Endothelial cell of umbilical vein (primary cell): Measurements from ENCODE around the gene GALR2. TPM values are rescaled to one million over a fixed set of nuclear protein-coding genes. Genes with fewer than 3 reads are reported as not detected.

Experiments used
- BruUV-seq: library from RNA; stranded (reverse); fragments of 400-500 nt; replicated peaks from 2 replicates; lab custom pipeline; 2021; lab: Mats Ljungman, UMichigan
- CTCF ChIA-PET: fragments of 300-600, 350-600 bp; sonication (Branson Sonifier 250); formaldehyde crosslinking; loops from one replicate; lab custom pipeline; 2021; ENCODE audit warnings: antibody characterized with exemption, inconsistent platforms; lab: Charles Lee
- POLR2A ChIA-PET: fragments of 300-600, 350-600 bp; sonication (Branson Sonifier 250); formaldehyde crosslinking; loops from one replicate; lab custom pipeline; 2021; ENCODE audit warnings: antibody characterized with exemption, inconsistent platforms; lab: Charles Lee
- DNase-seq: peaks from one replicate; pipeline ENCODE4 v3.0.0-alpha.2; 2011; ENCODE audit warnings: low read depth, low spot score
- FAIRE-seq: peaks from 2 replicates; lab custom pipeline; 2011; peaks lifted over from hg19 to GRCh38; lab: Jason Lieb, UNC
- H2AFZ ChIP-seq: 2 replicates; pipeline ENCODE4 v1.6.0; 2012; ENCODE audit warnings: low read depth, low read length, control low read depth, inconsistent platforms
- H3K27ac ChIP-seq: 2 replicates; pipeline ENCODE4 v1.5.1; 2011; ENCODE audit warnings: low read depth, mild to moderate bottlenecking, control low read depth, low read length, moderate library complexity; ENCODE audit not compliant: insufficient read depth
- H3K27me3 ChIP-seq, 2 experiments: 2 replicates each; pipeline versions ENCODE4 v1.6.0 to v1.6.1; 2011; ENCODE audit warnings: low read length in 2 of 2, mixed read lengths in 1 of 2; ENCODE audit not compliant: control insufficient read depth in 2 of 2, insufficient read depth in 2 of 2
- H3K36me3 ChIP-seq, 2 experiments: 2 replicates in 1 of 2; 3 replicates in 1 of 2; pipeline ENCODE4 v1.5.1; 2011; ENCODE audit warnings: low read length in 2 of 2, mild to moderate bottlenecking in 1 of 2, moderate library complexity in 1 of 2; ENCODE audit not compliant: control insufficient read depth in 2 of 2, insufficient read depth in 2 of 2; ENCODE audit errors: extremely low read depth in 1 of 2
- H3K4me1 ChIP-seq: 3 replicates; pipeline ENCODE4 v1.5.1; 2011; ENCODE audit warnings: mild to moderate bottlenecking, low read length; ENCODE audit not compliant: control insufficient read depth, insufficient read depth; ENCODE audit errors: extremely low read depth
- H3K4me2 ChIP-seq: 2 replicates; pipeline ENCODE4 v1.6.1; 2011; ENCODE audit warnings: low read length, control low read depth, mixed read lengths; ENCODE audit not compliant: insufficient read depth
- H3K4me3 ChIP-seq, 3 experiments: fragments of 200-600 bp in 1 of 3; sonication (generic), shearing (Covaris generic) in 1 of 3; replicated peaks in 1 of 3; 2 replicates each; pipeline ENCODE4 v1.5.1; 2011 to 2016; ENCODE audit warnings: control low read depth in 3 of 3, low read length in 3 of 3, mild to moderate bottlenecking in 2 of 3, inconsistent platforms in 1 of 3, low read depth in 1 of 3, moderate library complexity in 1 of 3; ENCODE audit not compliant: insufficient read depth in 1 of 3
- H3K79me2 ChIP-seq: 2 replicates; pipeline ENCODE4 v1.6.0; 2012; ENCODE audit warnings: low read length, inconsistent platforms; ENCODE audit not compliant: control insufficient read depth, insufficient read depth
- H3K9ac ChIP-seq: replicated peaks from 2 replicates; pipeline ENCODE3; 2011; ENCODE audit warnings: low read length, control low read depth; ENCODE audit not compliant: insufficient read depth; ENCODE audit errors: extremely low read depth
- H3K9me1 ChIP-seq: replicated peaks from 3 replicates; pipeline ENCODE4 v1.6.0; 2011; ENCODE audit warnings: mild to moderate bottlenecking, low read length; ENCODE audit not compliant: control insufficient read depth, insufficient read depth; ENCODE audit errors: extremely low read depth
- H3K9me3 ChIP-seq: replicated peaks from 2 replicates; pipeline ENCODE4 v1.5.1; 2012; ENCODE audit warnings: low read length, inconsistent platforms; ENCODE audit not compliant: control insufficient read depth, insufficient read depth
- H4K20me1 ChIP-seq: replicated peaks from 2 replicates; pipeline ENCODE3; 2011; ENCODE audit warnings: mild to moderate bottlenecking, low read length; ENCODE audit not compliant: control insufficient read depth, insufficient read depth; ENCODE audit errors: extremely low read depth
- EZH2 ChIP-seq: IDR thresholded peaks from 2 replicates; pipeline ENCODE4 v1.6.1; 2012; ENCODE audit warnings: borderline replicate concordance, low read depth, mild to moderate bottlenecking, moderate library complexity, low read length, inconsistent platforms; ENCODE audit not compliant: severe bottlenecking
- MYC ChIP-seq: IDR thresholded peaks from one replicate; pipeline ENCODE4 v1.6.1; 2011; ENCODE audit warnings: mild to moderate bottlenecking, low read depth, low read length
- POLR2A ChIP-seq: IDR thresholded peaks from 2 replicates; pipeline ENCODE4 v1.6.1; 2012; ENCODE audit warnings: low read depth, mild to moderate bottlenecking, control low read depth, low read length
- dilution Hi-C: fragments of 300-500 bp; cut with MboI; formaldehyde crosslinking; loops from one replicate; pipeline ENCODE4 v1.15.0; 2019; ENCODE audit warnings: low sequenced_read_pairs; ENCODE audit not compliant: extremely low pct_ligation_motif_present
- intact Hi-C: fragments of 100-400 bp; cut with micrococcal nuclease; formaldehyde crosslinking; loops from one replicate; pipeline ENCODE4 v1.10.0; 2022
- polyA plus RNA-seq, 4 experiments: library from polyadenylated mRNA; depleted of rRNA in 3 of 4; stranded (reverse) in 3 of 4; unstranded in 1 of 4; fragments of >200 nt; gene quantifications; 2 replicates each; pipeline versions ENCODE4 v1.2.1 to v1.2.3, GENCODE V29; 2011 to 2012; ENCODE audit warnings: missing spikeins in 1 of 4
- total RNA-seq: library from RNA; stranded (reverse); gene quantifications from 2 replicates; pipeline ENCODE4 v1.2.3, GENCODE V29; 2021

The GALR2 gene
- total and polyA plus RNA-seq, 2 donors (not counting 3 experiments of a cell fraction or from before 2014, with no cell fraction given): 0.47 TPM; not detected in 1

GRCh38 chr17:76049239-76049638, 25.3 kb upstream of the GALR2 start:
- Histone ChIP-seq H3K27ac (no peak overlapping the region), H3K79me2 (peaks cover 20% of the 10 kb centered on the region), H4K20me1 (no peaks in the 10 kb centered on the region), H3K9ac (no peak overlapping the region), H3K27me3 (no peaks in the 10 kb centered on the region), H3K36me3 (peaks cover 16 to 37% of the 10 kb centered on the region in 2 experiments), H3K9me3 (no peaks in the 10 kb centered on the region), H3K4me1 (peaks cover 12% of the 10 kb centered on the region), H2AFZ (no peak overlapping the region), H3K4me3 (no peak overlapping the region), H3K9me1 (no peaks in the 10 kb centered on the region), H3K4me2 (no peak overlapping the region)
- DNase-seq (no peak), FAIRE-seq (no peak)
- CTCF ChIA-PET: interaction anchor here (1.2 to 1.7 kb wide), 3 partner anchors 14 to 35 kb away, joined by 3 to 4 read pairs (median 3); no protein-coding TSS in a partner anchor
- BruUV-seq: no TSS peak
- intact Hi-C loops: no loop called here
- dilution Hi-C loops: no loop called here
- TF ChIP-seq EZH2 (no peak), POLR2A (no peak), MYC (no peak)
- POLR2A ChIA-PET: no interaction called here

GRCh38 chr17:76049836-76050537, 24.6 kb upstream of the GALR2 start:
- intact Hi-C loops (no loop called here), dilution Hi-C loops (no loop called here)
- peaks cover 16 to 34% of the 10 kb centered on the region in 2 experiments for H3K36me3 ChIP-seq
- no peak overlapping the region for H3K27ac ChIP-seq
- H2AFZ ChIP-seq: no peak overlapping the region
- DNase-seq (no peak), FAIRE-seq (no peak)
- peaks cover 18% of the 10 kb centered on the region for H3K4me1 ChIP-seq
- H3K79me2 ChIP-seq: peaks cover 20% of the 10 kb centered on the region
- no peak for TF ChIP-seq POLR2A
- ChIA-PET CTCF (interaction anchor here (1.1 to 1.7 kb wide), 4 partner anchors 13 to 36 kb away, joined by 3 to 4 read pairs (median 3); no protein-coding TSS in a partner anchor), POLR2A (no interaction called here)
- H3K9ac ChIP-seq: no peak overlapping the region
- H4K20me1 ChIP-seq: no peaks in the 10 kb centered on the region
- BruUV-seq: no TSS peak
- no peaks in the 10 kb centered on the region for H3K27me3 ChIP-seq
- no peak overlapping the region for H3K4me3 ChIP-seq
- H3K9me1 ChIP-seq: no peaks in the 10 kb centered on the region
- H3K4me2 ChIP-seq: no peak overlapping the region
- H3K9me3 ChIP-seq: no peaks in the 10 kb centered on the region
